Activated CD8-positive, alpha-beta T cell treated with anti-CD3 and anti-CD28 coated beads, Interleukin-2, amount 10 ng/mL, durations not matched to agents 7 days and 5 days (primary cell): ENCODE results near the gene C4B. TPM values are rescaled to one million over a fixed set of nuclear protein-coding genes. Genes with fewer than 3 reads are reported as not detected.
A peak's percentile ranks its signal among the peaks of the same experiment; 100 is the strongest.
"Not testable (repeated sequence)": the region's sequence is repeated elsewhere in the genome, so short reads cannot be mapped to it uniquely, and the experiment has no call there.

Experiments used
- ATAC-seq: fragments of 150-1000 bp; cut with Tn5 transposase; one replicate; pipeline ENCODE4 v1.10.0; 2021; ENCODE audit warnings: moderate library complexity
- CTCF ChIA-PET: fragments of 350-600 bp; sonication (Branson Sonifier 250); formaldehyde crosslinking; loops from one replicate; lab custom pipeline; 2021; ENCODE audit warnings: antibody characterized with exemption; lab: Charles Lee
- POLR2A ChIA-PET: fragments of 350-600 bp; sonication (Branson Sonifier 250); formaldehyde crosslinking; loops from one replicate; lab custom pipeline; 2021; ENCODE audit warnings: antibody characterized with exemption; lab: Charles Lee
- DNase-seq: peaks from one replicate; pipeline ENCODE4 v3.0.0-alpha.2; 2020
- H3K27ac Mint-ChIP-seq: one replicate; pipeline ENCODE4 v1.8.0; 2021; ENCODE audit warnings: mild to moderate bottlenecking, mixed read lengths
- H3K27me3 Mint-ChIP-seq: one replicate; pipeline ENCODE4 v1.8.0; 2021; ENCODE audit warnings: low read depth, mixed read lengths
- H3K36me3 Mint-ChIP-seq: one replicate; pipeline ENCODE4 v1.8.0; 2021; ENCODE audit warnings: low read depth, mixed read lengths
- H3K4me1 Mint-ChIP-seq: one replicate; pipeline ENCODE4 v1.8.0; 2021; ENCODE audit warnings: low read depth, mixed read lengths
- H3K4me3 Mint-ChIP-seq: one replicate; pipeline ENCODE4 v1.8.0; 2021; ENCODE audit warnings: mild to moderate bottlenecking, mixed read lengths
- H3K9me3 Mint-ChIP-seq: one replicate; pipeline ENCODE4 v1.8.0; 2022; ENCODE audit warnings: mixed read lengths; ENCODE audit not compliant: insufficient read depth
- total RNA-seq, 2 experiments: library from RNA; stranded (reverse); gene quantifications; one replicate each; pipeline ENCODE4 v1.2.3, GENCODE V29; 2021

The C4B gene
- 1 to 10 TPM; 2.9 to 3.5 TPM for total RNA-seq

GRCh38 chr6:32014547-32014946, at the start of gene C4B:
C4B (plus strand) TSS chr6:32014795; CDS start chr6:32014846, 51 bp downstream.
- H3K27ac Mint-ChIP-seq, DNase-seq, CTCF ChIA-PET, H3K4me3 Mint-ChIP-seq, H3K36me3 Mint-ChIP-seq, H3K4me1 Mint-ChIP-seq, POLR2A ChIA-PET, H3K9me3 Mint-ChIP-seq, ATAC-seq, H3K27me3 Mint-ChIP-seq: not testable (repeated sequence)

- ChIA-PET POLR2A (no interaction called here), CTCF (no interaction called here)
- no peaks in the 10 kb centered on the region for H3K27me3 Mint-ChIP-seq
- DNase-seq: no peak
- H3K9me3 Mint-ChIP-seq: no peaks in the 10 kb centered on the region
- H3K36me3 Mint-ChIP-seq: peaks cover 70% of the 10 kb centered on the region
- H3K4me1 Mint-ChIP-seq: peaks cover 13% of the 10 kb centered on the region
- no peak overlapping the region for H3K27ac Mint-ChIP-seq
- no peak for ATAC-seq
- H3K4me3 Mint-ChIP-seq: no peak overlapping the region
Observed at GRCh38 chr6:31965700-31966099, 48.9 kb upstream of the C4B start.

GRCh38 chr6:31966506-31966905, 48.1 kb upstream of the C4B start:
- POLR2A ChIA-PET: no interaction called here
- H3K27me3 Mint-ChIP-seq: no peaks in the 10 kb centered on the region
- no peak overlapping the region for H3K4me3 Mint-ChIP-seq
- no peaks in the 10 kb centered on the region for H3K9me3 Mint-ChIP-seq
- H3K4me1 Mint-ChIP-seq: peaks cover 15% of the 10 kb centered on the region
- peaks cover 62% of the 10 kb centered on the region for H3K36me3 Mint-ChIP-seq
- no peak overlapping the region for H3K27ac Mint-ChIP-seq
- CTCF ChIA-PET: no interaction called here
- DNase-seq (no peak), ATAC-seq (no peak)

GRCh38 chr6:31966997-31967925, 47.3 kb upstream of the C4B start:
- POLR2A ChIA-PET: no interaction called here

GRCh38 chr6:31967926-31968320, 46.7 kb upstream of the C4B start:
- POLR2A ChIA-PET: no interaction called here
- peaks cover 51% of the 10 kb centered on the region for H3K36me3 Mint-ChIP-seq
- H3K9me3 Mint-ChIP-seq: no peaks in the 10 kb centered on the region
- H3K4me3 Mint-ChIP-seq: no peak overlapping the region
- H3K27me3 Mint-ChIP-seq: no peaks in the 10 kb centered on the region
- ATAC-seq (no peak), DNase-seq (no peak)
- peaks cover 25% of the 10 kb centered on the region for H3K4me1 Mint-ChIP-seq
- no peak overlapping the region for H3K27ac Mint-ChIP-seq
- CTCF ChIA-PET: no interaction called here

More at GRCh38 chr6:31966997-31967925, 47.3 kb upstream of the C4B start:
- no peaks in the 10 kb centered on the region for H3K27me3 Mint-ChIP-seq
- peaks cover 57% of the 10 kb centered on the region for H3K36me3 Mint-ChIP-seq
- peaks cover 19% of the 10 kb centered on the region for H3K4me1 Mint-ChIP-seq
- no peaks in the 10 kb centered on the region for H3K9me3 Mint-ChIP-seq
- DNase-seq (no peak), ATAC-seq (no peak)
- H3K27ac Mint-ChIP-seq: peak overlapping the region; percentile 13
- CTCF ChIA-PET: no interaction called here
- H3K4me3 Mint-ChIP-seq: no peak overlapping the region

- Mint-ChIP-seq H3K27me3 (no peaks in the 10 kb centered on the region), H3K27ac (no peak overlapping the region), H3K4me3 (no peak overlapping the region), H3K9me3 (no peaks in the 10 kb centered on the region), H3K36me3 (peaks cover 47% of the 10 kb centered on the region), H3K4me1 (peaks cover 29% of the 10 kb centered on the region)
- ATAC-seq (no peak), DNase-seq (no peak)
- ChIA-PET POLR2A (interaction anchor here (6.0 kb wide), 1 partner anchor 10 kb away, joined by 68 read pairs; the partner anchor contains the start of genes NELFE and SKIC2), CTCF (no interaction called here)
Observed at GRCh38 chr6:31968326-31968725, 46.3 kb upstream of the C4B start.

DNA sequence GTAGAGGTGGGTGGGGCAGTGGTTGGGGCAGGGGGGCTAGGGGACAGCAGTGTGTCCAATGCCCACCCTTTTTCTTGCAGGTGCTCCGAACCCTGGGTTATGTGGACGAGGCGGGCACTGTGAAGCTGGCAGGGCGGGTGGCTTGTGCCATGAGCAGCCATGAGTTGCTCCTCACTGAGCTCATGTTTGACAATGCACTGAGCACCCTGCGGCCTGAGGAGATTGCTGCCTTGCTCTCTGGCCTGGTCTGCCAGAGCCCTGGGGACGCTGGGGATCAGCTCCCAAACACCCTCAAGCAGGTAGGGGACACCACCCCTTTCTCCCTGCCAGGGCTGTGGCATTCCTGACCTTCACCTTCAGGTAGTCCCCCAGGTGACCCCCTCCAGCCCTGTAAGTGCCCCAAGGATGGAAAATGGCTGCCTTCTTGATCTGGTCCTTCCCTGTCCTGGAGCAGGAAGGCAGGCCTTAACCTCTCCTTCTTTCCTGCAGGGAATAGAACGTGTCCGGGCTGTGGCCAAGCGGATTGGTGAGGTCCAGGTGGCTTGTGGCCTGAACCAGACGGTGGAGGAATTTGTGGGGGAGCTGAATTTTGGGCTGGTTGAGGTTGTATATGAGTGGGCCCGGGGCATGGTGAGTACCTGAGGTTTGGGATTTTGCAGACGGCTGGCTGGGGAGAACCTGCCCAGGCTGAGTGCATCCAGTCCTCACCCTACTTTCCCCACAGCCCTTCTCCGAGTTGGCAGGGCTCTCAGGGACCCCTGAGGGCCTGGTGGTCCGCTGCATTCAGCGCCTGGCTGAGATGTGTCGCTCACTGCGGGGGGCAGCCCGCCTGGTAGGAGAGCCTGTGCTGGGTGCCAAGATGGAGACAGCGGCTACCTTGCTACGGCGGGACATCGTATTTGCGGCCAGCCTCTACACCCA, 45.5 kb upstream of the C4B start:
- DNase-seq (no peak), ATAC-seq (no peak)
- no peaks in the 10 kb centered on the region for H3K27me3 Mint-ChIP-seq
- no peaks in the 10 kb centered on the region for H3K9me3 Mint-ChIP-seq
- ChIA-PET POLR2A (interaction anchor here (6.0 kb wide), 1 partner anchor 10 kb away, joined by 68 read pairs; the partner anchor contains the start of genes NELFE and SKIC2), CTCF (no interaction called here)
- peaks cover 45% of the 10 kb centered on the region for H3K36me3 Mint-ChIP-seq
- H3K4me3 Mint-ChIP-seq: no peak overlapping the region
- peak overlapping the region; percentile 100 for H3K27ac Mint-ChIP-seq
- H3K4me1 Mint-ChIP-seq: peaks cover 35% of the 10 kb centered on the region

DNA sequence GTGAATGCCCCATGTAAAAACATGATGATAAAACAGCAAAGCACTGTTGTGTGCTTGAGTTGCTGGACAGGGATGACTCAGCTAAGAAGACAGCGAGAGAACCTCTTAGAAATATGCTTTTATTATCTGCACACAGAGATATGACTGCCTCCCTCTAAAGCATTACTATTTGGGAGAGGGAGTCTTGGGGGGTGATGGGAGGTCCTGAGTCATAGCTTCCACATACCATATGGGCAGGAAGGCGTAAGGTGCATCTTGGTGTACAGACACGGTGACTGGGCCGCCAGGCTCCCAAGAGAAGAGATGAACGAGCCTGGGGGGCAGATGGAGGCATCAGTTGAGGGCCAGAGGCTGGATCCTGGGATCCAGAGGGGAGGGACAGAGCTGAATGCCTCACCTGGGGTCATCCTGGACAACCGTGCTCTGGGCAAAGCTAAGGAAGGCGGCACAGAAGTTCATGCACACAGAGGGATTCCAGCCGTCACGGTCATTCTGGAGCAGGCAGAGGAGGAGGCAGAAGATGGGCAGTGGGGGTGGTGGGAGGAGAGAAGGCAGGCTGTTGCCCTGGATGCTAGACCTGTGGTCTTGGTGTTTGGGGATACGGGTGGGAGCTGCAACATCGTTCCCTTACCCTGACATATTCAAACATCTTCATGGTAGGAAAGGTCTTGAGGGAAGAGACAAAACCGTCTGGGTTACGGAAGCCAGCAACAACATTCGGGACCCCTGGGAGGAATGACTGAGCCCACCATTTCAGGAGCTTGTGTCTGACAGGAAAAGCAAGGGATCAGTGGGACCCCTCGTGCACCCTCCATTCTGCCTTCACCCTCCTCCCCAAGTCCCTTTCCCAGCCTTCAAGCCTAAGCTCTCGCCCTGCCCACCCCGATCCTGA, 44.6 kb upstream of the C4B start:
- DNase-seq (no peak), ATAC-seq (no peak)
- Mint-ChIP-seq H3K4me1 (peaks cover 37% of the 10 kb centered on the region), H3K27me3 (no peaks in the 10 kb centered on the region), H3K36me3 (peaks cover 40% of the 10 kb centered on the region), H3K9me3 (no peaks in the 10 kb centered on the region), H3K4me3 (peak overlapping the region; percentile 95), H3K27ac (peak overlapping the region; percentile 100)
- CTCF ChIA-PET: interaction anchor here (2.6 kb wide), 1 partner anchor 11 kb away, joined by 14 read pairs; the partner anchor contains the start of genes NELFE and SKIC2
- POLR2A ChIA-PET: interaction anchor here (0.8 to 6.0 kb wide), 5 partner anchors 8 to 158 kb away, joined by 3 to 68 read pairs (median 4); partner anchors contain the start of genes ATF6B, NELFE and SKIC2

- Mint-ChIP-seq H3K9me3 (no peaks in the 10 kb centered on the region), H3K4me3 (peak overlapping the region; percentile 95), H3K27ac (peak overlapping the region; percentile 100), H3K4me1 (peaks cover 37% of the 10 kb centered on the region), H3K36me3 (peaks cover 39% of the 10 kb centered on the region), H3K27me3 (no peaks in the 10 kb centered on the region)
- DNase-seq: no peak
- no peak for ATAC-seq
- CTCF ChIA-PET: interaction anchor here (1.4 to 2.6 kb wide), 4 partner anchors 12 to 225 kb away, joined by 3 to 15 read pairs (median 9); partner anchors contain the start of genes NELFE and SKIC2
- POLR2A ChIA-PET: interaction anchor here (0.8 to 6.0 kb wide), 8 partner anchors 9 to 318 kb away, joined by 3 to 68 read pairs (median 4); partner anchors contain the start of genes ATF6B, BAG6, NELFE and SKIC2
Observed at GRCh38 chr6:31970604-31971271, 43.9 kb upstream of the C4B start.

DNA sequence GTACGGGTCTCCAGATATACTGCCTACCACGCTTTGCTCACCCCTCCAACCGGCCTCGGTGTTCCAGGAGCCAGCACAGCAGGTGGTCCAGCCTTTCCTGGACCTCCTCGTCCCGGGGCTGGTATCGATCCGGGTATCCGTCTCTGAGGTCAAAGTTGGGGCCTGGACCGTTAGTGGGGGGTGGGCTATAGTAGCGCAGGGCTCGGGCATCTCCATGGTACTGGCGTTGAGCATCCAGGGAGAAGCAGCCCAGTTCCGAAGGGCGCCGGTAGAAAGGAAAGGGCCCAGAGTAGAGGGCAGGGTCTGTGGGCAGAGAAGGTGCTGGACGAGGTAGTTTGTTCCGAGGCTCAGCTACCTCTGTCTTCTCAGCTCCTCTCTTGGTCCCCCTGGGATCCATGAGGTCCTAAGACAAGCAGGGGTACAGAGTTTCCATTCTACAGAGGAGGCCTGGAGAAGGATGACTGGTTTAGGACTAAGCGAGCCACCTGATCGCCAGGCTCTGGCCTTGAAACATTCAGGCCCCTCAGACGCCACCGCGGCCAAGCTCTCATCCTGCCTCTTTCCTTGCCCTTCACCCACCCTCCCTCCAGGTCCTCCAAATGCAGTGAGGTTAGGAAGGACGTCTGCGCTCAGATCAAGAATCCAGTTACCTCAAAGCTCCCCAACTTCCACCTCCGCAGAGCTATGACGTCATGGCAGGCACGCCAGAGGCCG, 43.2 kb upstream of the C4B start:
- H3K36me3 Mint-ChIP-seq: peaks cover 36% of the 10 kb centered on the region
- POLR2A ChIA-PET: interaction anchor here (0.8 to 6.0 kb wide), 16 partner anchors 8 to 1001 kb away, joined by 3 to 68 read pairs (median 4); partner anchors contain the start of genes BAG6, EHMT2, NELFE and PBX2
- peak overlapping the region; percentile 100 for H3K27ac Mint-ChIP-seq
- no peaks in the 10 kb centered on the region for H3K27me3 Mint-ChIP-seq
- peaks cover 37% of the 10 kb centered on the region for H3K4me1 Mint-ChIP-seq
- ATAC-seq (no peak), DNase-seq (no peak)
- peak overlapping the region; percentile 95 for H3K4me3 Mint-ChIP-seq
- CTCF ChIA-PET: interaction anchor here (1.0 to 2.6 kb wide), 5 partner anchors 13 to 224 kb away, joined by 3 to 15 read pairs (median 4); partner anchors contain the start of genes NELFE, NEU1 and SKIC2
- H3K9me3 Mint-ChIP-seq: no peaks in the 10 kb centered on the region
